ENCODE measurements around the gene TRIO. TPM values are rescaled to one million over a fixed set of nuclear protein-coding genes. Genes with fewer than 3 reads are reported as not detected.

Gene TRIO
- total RNA-seq, 1 experiment from 2014 or later = 211 TPM

- H4K20me1 ChIP-seq (ENCODE audit: low read length) = peaks cover 59% of the 10 kb centered on the region
- CTCF ChIA-PET = interaction anchor here (0.6 kb wide), 1 partner anchor 62 kb away, joined by 4 read pairs; no protein-coding TSS in a partner anchor
Measured at GRCh38 chr5:14218480-14218879, 75.3 kb downstream of the TRIO start.

DNA sequence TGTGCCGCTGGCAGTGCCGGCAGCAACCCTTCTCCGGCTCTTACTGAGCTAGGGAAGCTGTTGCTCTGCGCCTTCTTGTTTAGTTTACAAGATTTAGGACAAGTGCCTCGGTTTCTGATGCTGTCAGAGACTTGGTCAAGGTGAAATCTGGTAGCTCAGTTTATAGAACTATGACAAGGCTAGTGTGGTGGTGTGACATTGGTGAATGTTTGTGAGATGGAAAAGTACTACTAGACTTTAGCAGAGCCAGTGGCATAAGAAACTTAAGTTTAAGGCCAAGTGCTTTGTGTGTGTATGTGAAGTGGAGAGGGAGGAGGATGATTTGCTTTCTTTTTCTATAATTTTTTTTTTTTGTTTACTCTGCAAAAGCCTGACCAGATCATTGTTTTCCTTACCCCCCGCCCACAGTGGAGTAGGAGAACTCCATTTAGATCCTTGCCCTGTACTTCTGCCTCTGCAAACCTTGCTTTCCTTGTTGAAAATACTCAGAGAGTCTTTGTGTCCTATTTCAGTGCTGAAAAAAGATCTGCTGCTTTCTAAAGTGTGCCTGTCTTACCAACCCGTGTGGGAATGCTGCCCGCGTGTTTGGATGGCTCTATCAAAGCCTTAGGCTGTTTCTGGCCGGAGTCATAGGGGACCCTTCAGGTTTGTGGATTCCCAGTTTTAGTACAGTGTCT is 75.9 kb downstream of the TRIO start:
- no peak overlapping the region for H2AFZ ChIP-seq (ENCODE audit: low read length)
- peak overlapping the region; percentile 25 for H3K4me2 ChIP-seq (ENCODE audit: low read length)
- ChIA-PET CTCF (no interaction called here), POLR2A (ENCODE audit: unreplicated experiment) (no interaction called here)
- no peak overlapping the region for H3K9ac ChIP-seq (ENCODE audit: low read length)
- ATAC-seq (peak; percentile 54), DNase-seq (no peak)
- no peak for TF ChIP-seq EZH2 (IDR thresholded peaks at IDR 0.05; ENCODE audit: low read length, unreplicated experiment)
- TF ChIP-seq, protein P1, sequence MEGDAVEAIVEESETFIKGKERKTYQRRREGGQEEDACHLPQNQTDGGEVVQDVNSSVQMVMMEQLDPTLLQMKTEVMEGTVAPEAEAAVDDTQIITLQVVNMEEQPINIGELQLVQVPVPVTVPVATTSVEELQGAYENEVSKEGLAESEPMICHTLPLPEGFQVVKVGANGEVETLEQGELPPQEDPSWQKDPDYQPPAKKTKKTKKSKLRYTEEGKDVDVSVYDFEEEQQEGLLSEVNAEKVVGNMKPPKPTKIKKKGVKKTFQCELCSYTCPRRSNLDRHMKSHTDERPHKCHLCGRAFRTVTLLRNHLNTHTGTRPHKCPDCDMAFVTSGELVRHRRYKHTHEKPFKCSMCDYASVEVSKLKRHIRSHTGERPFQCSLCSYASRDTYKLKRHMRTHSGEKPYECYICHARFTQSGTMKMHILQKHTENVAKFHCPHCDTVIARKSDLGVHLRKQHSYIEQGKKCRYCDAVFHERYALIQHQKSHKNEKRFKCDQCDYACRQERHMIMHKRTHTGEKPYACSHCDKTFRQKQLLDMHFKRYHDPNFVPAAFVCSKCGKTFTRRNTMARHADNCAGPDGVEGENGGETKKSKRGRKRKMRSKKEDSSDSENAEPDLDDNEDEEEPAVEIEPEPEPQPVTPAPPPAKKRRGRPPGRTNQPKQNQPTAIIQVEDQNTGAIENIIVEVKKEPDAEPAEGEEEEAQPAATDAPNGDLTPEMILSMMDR (conservative IDR thresholded peaks at IDR 0.05; ENCODE audit: low read depth, low read length) = no peak
- no peak for TF ChIP-seq EZH2phosphoT487 (IDR thresholded peaks at IDR 0.05; ENCODE audit: borderline replicate concordance, low read length)
- no TSS peak for BruUV-seq (replicated peaks)
- H4K20me1 ChIP-seq (ENCODE audit: low read length) = peaks cover 57% of the 10 kb centered on the region
- no peaks in the 10 kb centered on the region for H3K9me3 ChIP-seq (ENCODE audit: low read length)
- H3K79me2 ChIP-seq (ENCODE audit: low read length) = peaks cover 100% of the 10 kb centered on the region
- no peaks in the 10 kb centered on the region for H3K9me2 ChIP-seq (replicated peaks; ENCODE audit: low read length)
- no peak overlapping the region for H3K27ac ChIP-seq (ENCODE audit: low read length)
- no peaks in the 10 kb centered on the region for H3K27me3 ChIP-seq (ENCODE audit: low read length)
- peaks cover 3% of the 10 kb centered on the region for H3F3A ChIP-seq (ENCODE audit: low read length, unreplicated experiment)
- peaks cover 59% of the 10 kb centered on the region for H3K4me1 ChIP-seq (ENCODE audit: insufficient read depth, low read length)
- H3K4me3 ChIP-seq (ENCODE audit: low read length) = no peak overlapping the region
- intact Hi-C loops (cut with micrococcal nuclease) = loop anchor here (5.0 kb wide), 1 partner anchor 38 kb away; no protein-coding TSS in a partner anchor
- H3K36me3 ChIP-seq (ENCODE audit: low read depth, low read length) = peaks cover 21% of the 10 kb centered on the region; the same call in 1 of the 2 replicates

More at GRCh38 chr5:14218480-14218879, 75.3 kb downstream of the TRIO start:
- no peak for DNase-seq
- Histone ChIP-seq H3K9me3 (ENCODE audit: low read length) (no peaks in the 10 kb centered on the region), H3K4me3 (ENCODE audit: low read length) (no peak overlapping the region), H3K27ac (ENCODE audit: low read length) (no peak overlapping the region), H3K9me2 (replicated peaks; ENCODE audit: low read length) (no peaks in the 10 kb centered on the region), H3K79me2 (ENCODE audit: low read length) (peaks cover 100% of the 10 kb centered on the region), H3K4me1 (ENCODE audit: insufficient read depth, low read length) (peaks cover 59% of the 10 kb centered on the region), H3K9ac (ENCODE audit: low read length) (no peak overlapping the region), H2AFZ (ENCODE audit: low read length) (no peak overlapping the region), H3F3A (ENCODE audit: low read length, unreplicated experiment) (peaks cover 3% of the 10 kb centered on the region), H3K4me2 (ENCODE audit: low read length) (peak overlapping the region; percentile 25), H3K27me3 (ENCODE audit: low read length) (no peaks in the 10 kb centered on the region), H3K36me3 (ENCODE audit: low read depth, low read length) (peaks cover 22% of the 10 kb centered on the region; the same call in 1 of the 2 replicates)
- POLR2A ChIA-PET (ENCODE audit: unreplicated experiment) = no interaction called here
- no TSS peak for BruUV-seq (replicated peaks)
- intact Hi-C loops (cut with micrococcal nuclease) = loop anchor here (5.0 kb wide), 1 partner anchor 39 kb away; no protein-coding TSS in a partner anchor
- ATAC-seq = no peak
- TF ChIP-seq EZH2 (IDR thresholded peaks at IDR 0.05; ENCODE audit: low read length, unreplicated experiment) (no peak), EZH2phosphoT487 (IDR thresholded peaks at IDR 0.05; ENCODE audit: borderline replicate concordance, low read length) (no peak)
- TF ChIP-seq, protein P1 (conservative IDR thresholded peaks at IDR 0.05; ENCODE audit: low read depth, low read length) = no peak
